ENCODE measurements around the gene ZBTB8OS.
"Not testable (repeated sequence)": the region's sequence is repeated elsewhere in the genome, so short reads cannot be mapped to it uniquely, and the experiment has no call there.

ZBTB8OS gene

GRCh38 chr1:32650248-32650751 lies at the start of gene ZBTB8OS:
ZBTB8OS (minus strand) TSS chr1:32650550; CDS start chr1:32650529, 21 bp downstream.
- DNase-seq = peak; percentile 95

GRCh38 chr1:32696996-32697395 lies 46.6 kb upstream of the ZBTB8OS start:
- not testable (repeated sequence) for DNase-seq

GRCh38 chr1:32696041-32696440 lies 45.7 kb upstream of the ZBTB8OS start:
- no peak for DNase-seq

- no peak for DNase-seq
These were observed 45.0 kb upstream of the ZBTB8OS start for GRCh38 chr1:32695098-32695904.

- no peak for DNase-seq
These were observed 43.3 kb upstream of the ZBTB8OS start for GRCh38 chr1:32693455-32694174.

GRCh38 chr1:32686387-32686786 lies 36.0 kb upstream of the ZBTB8OS start:
- DNase-seq = no peak

- no peak for DNase-seq
These were observed 35.1 kb upstream of the ZBTB8OS start for GRCh38 chr1:32685498-32685897.

GRCh38 chr1:32684167-32684811 lies 33.9 kb upstream of the ZBTB8OS start:
- no peak for DNase-seq

GRCh38 chr1:32683397-32683796 lies 33.0 kb upstream of the ZBTB8OS start:
- DNase-seq = no peak

- no peak for DNase-seq
These were observed 31.6 kb upstream of the ZBTB8OS start for GRCh38 chr1:32681999-32682398.

- DNase-seq = no peak
These were observed 31.2 kb upstream of the ZBTB8OS start for GRCh38 chr1:32681509-32681908.

- no peak for DNase-seq
These were observed 30.3 kb upstream of the ZBTB8OS start for GRCh38 chr1:32680642-32681041.

- not testable (repeated sequence) for DNase-seq
These were observed 29.6 kb upstream of the ZBTB8OS start for GRCh38 chr1:32679993-32680392.

- DNase-seq = no peak
These were observed 26.6 kb upstream of the ZBTB8OS start for GRCh38 chr1:32676945-32677344.

- DNase-seq = not testable (repeated sequence)
These were observed 18.4 kb upstream of the ZBTB8OS start for GRCh38 chr1:32668716-32669115.

- no peak for DNase-seq
These were observed 16.7 kb upstream of the ZBTB8OS start for GRCh38 chr1:32666901-32667566.

GRCh38 chr1:32665915-32666314 lies 15.6 kb upstream of the ZBTB8OS start:
- no peak for DNase-seq

GRCh38 chr1:32659581-32659980 lies 9.2 kb upstream of the ZBTB8OS start:
- no peak for DNase-seq

- no peak for DNase-seq
These were observed 2.1 kb upstream of the ZBTB8OS start for GRCh38 chr1:32652244-32652962.

- DNase-seq = no peak
These were observed 1.2 kb upstream of the ZBTB8OS start for GRCh38 chr1:32651461-32652073.

- DNase-seq = peak; percentile 98
These were observed 556 bp upstream of the ZBTB8OS start, which contains the start of gene RBBP4 for GRCh38 chr1:32650752-32651460. RBBP4 (plus strand) TSS chr1:32651208; CDS start chr1:32651307, 99 bp downstream.

Data from CD4-positive, alpha-beta T cell treated with Interleukin-17A for 1 hour (primary cell).